Thyroid gland (tissue), 4 donors: ENCODE measurements around the gene SASH3.

Source experiments
- CTCF ChIP-seq, 6 experiments: fragments of 200-600 bp in 3 of 6; fragments of 450-650 bp in 3 of 6; sonication (generic) in 3 of 6; IDR thresholded peaks; one replicate each; pipeline ENCODE4 v1.5.1; 2016 to 2019; ENCODE audit warnings: antibody characterized with exemption in 6 of 6, mild to moderate bottlenecking in 2 of 6, inconsistent platforms in 1 of 6, moderate library complexity in 1 of 6
- POLR2A ChIP-seq, 2 donors: fragments of 450-650 bp; IDR thresholded peaks; one replicate each; pipeline ENCODE4 v1.6.1; 2017; ENCODE audit warnings: antibody characterized with exemption in 2 of 2, mild to moderate bottlenecking in 2 of 2, moderate library complexity in 1 of 2

- TF ChIP-seq CTCF (IDR thresholded peaks at IDR 0.05) = no peak
- no peak for TF ChIP-seq POLR2A (IDR thresholded peaks at IDR 0.05)
Observed at GRCh38 chrX:129744861-129745321, 34.9 kb upstream of the SASH3 start.
